ENCODE results near the gene EXOC6B. TPM values are rescaled to one million over a fixed set of nuclear protein-coding genes. Genes with fewer than 3 reads are reported as not detected.
"Not testable (repeated sequence)": the region's sequence is repeated elsewhere in the genome, so short reads cannot be mapped to it uniquely, and the experiment has no call there.

The EXOC6B gene
- total RNA-seq, 1 donor from 2014 or later, result 24.5 TPM

DNA sequence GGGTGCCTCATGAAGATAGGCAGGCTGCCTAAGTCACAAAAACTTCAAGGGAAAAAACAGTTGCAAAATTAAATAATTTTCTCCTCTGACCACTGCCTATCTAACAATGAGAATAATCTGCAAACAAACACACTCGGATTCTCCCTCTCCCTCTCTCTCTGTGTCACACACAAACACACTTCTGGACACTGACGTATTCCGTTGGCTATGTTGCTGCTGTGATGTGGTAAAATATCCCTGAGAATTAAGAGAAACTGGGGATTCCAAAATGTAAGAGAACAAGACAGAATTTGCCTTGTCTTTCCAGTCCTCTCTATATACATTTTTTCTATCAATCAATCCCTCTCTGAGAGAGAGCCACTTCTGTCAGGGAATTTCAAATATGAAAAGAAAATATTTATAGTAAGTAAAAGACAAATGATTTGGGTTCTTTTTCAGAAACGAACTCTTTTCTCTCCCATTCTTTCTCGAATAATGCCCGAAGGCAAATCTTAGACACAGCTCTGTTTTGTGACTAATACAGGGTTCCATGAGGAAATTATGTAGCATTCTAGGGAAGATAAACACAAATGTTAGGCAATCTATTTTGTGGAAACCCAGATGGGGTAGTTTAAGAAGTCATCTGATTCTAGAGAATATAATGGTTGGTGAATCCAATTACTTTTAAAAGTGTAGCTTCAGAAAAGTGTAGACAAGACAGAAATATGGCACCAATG lies 367.9 kb downstream of the EXOC6B start:
- Histone ChIP-seq H3K27me3 (ENCODE audit: control insufficient read depth in 3 of 3, insufficient read depth in 3 of 3, low read length in 3 of 3) (no peaks in the 10 kb centered on the region), H3K36me3 (ENCODE audit: control insufficient read depth in 3 of 3, insufficient read depth in 3 of 3, low read length in 3 of 3) (no peaks in the 10 kb centered on the region), H3K4me1 (ENCODE audit: control insufficient read depth in 3 of 3, insufficient read depth in 3 of 3, low read length in 3 of 3) (no peaks in the 10 kb centered on the region), H3K9me3 (ENCODE audit: control insufficient read depth in 3 of 3, low read length in 3 of 3) (no peaks in the 10 kb centered on the region), H3K27ac (ENCODE audit: low read depth, low read length) (no peak overlapping the region), H3K4me3 (ENCODE audit: low read length in 3 of 3) (no peak overlapping the region), H3K9ac (ENCODE audit: low read depth in 1 of 3, low read length in 3 of 3) (no peak overlapping the region)

- no peaks in the 10 kb centered on the region for H3K27me3 ChIP-seq (ENCODE audit: control insufficient read depth in 3 of 3, insufficient read depth in 3 of 3, low read length in 3 of 3)
- H3K27ac ChIP-seq (ENCODE audit: low read depth, low read length), result no peak overlapping the region
- no peaks in the 10 kb centered on the region for H3K36me3 ChIP-seq (ENCODE audit: control insufficient read depth in 3 of 3, insufficient read depth in 3 of 3, low read length in 3 of 3)
- H3K9ac ChIP-seq (ENCODE audit: low read depth in 1 of 3, low read length in 3 of 3), result no peak overlapping the region
- H3K4me1 ChIP-seq (ENCODE audit: control insufficient read depth in 3 of 3, insufficient read depth in 3 of 3, low read length in 3 of 3), result no peaks in the 10 kb centered on the region
- no peaks in the 10 kb centered on the region for H3K9me3 ChIP-seq (ENCODE audit: control insufficient read depth in 3 of 3, low read length in 3 of 3)
- H3K4me3 ChIP-seq (ENCODE audit: low read length in 3 of 3), result no peak overlapping the region
Measured at GRCh38 chr2:72454189-72454588, 371.6 kb downstream of the EXOC6B start.

GRCh38 chr2:72442270-72442669 lies 383.6 kb downstream of the EXOC6B start:
- Histone ChIP-seq H3K27ac (ENCODE audit: low read depth, low read length) (no peak overlapping the region), H3K27me3 (ENCODE audit: control insufficient read depth in 3 of 3, insufficient read depth in 3 of 3, low read length in 3 of 3) (no peaks in the 10 kb centered on the region), H3K9me3 (ENCODE audit: control insufficient read depth in 3 of 3, low read length in 3 of 3) (no peaks in the 10 kb centered on the region), H3K4me1 (ENCODE audit: control insufficient read depth in 3 of 3, insufficient read depth in 3 of 3, low read length in 3 of 3) (no peaks in the 10 kb centered on the region), H3K36me3 (ENCODE audit: control insufficient read depth in 3 of 3, insufficient read depth in 3 of 3, low read length in 3 of 3) (no peaks in the 10 kb centered on the region), H3K4me3 (ENCODE audit: low read length in 3 of 3) (no peak overlapping the region), H3K9ac (ENCODE audit: low read depth in 1 of 3, low read length in 3 of 3) (no peak overlapping the region)

DNA sequence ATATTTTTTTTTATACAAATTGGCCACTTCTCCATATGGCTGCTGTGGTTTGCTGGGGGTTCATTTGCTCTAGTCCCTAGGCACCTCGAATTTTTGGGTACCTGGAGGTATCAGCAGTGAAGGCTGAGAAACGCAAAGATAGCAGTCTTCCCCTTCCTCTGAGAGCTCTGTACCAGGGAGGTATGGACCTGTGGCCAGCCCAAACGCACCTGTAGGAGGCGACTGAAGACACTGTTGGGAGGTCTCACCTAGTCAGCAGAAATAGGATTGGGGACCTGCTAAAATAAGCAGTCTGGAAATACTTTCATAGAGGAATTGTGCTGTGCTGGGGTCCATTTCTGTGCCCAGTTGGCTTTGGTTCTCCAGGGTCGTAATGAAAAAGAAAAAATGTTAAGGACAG lies 385.9 kb downstream of the EXOC6B start:
- Histone ChIP-seq H3K27ac (ENCODE audit: low read depth, low read length) (no peak overlapping the region), H3K9ac (ENCODE audit: low read depth in 1 of 3, low read length in 3 of 3) (no peak overlapping the region), H3K9me3 (ENCODE audit: control insufficient read depth in 3 of 3, low read length in 3 of 3) (no peaks in the 10 kb centered on the region), H3K4me3 (ENCODE audit: low read length in 3 of 3) (no peak overlapping the region), H3K27me3 (ENCODE audit: control insufficient read depth in 3 of 3, insufficient read depth in 3 of 3, low read length in 3 of 3) (no peaks in the 10 kb centered on the region), H3K4me1 (ENCODE audit: control insufficient read depth in 3 of 3, insufficient read depth in 3 of 3, low read length in 3 of 3) (no peaks in the 10 kb centered on the region), H3K36me3 (ENCODE audit: control insufficient read depth in 3 of 3, insufficient read depth in 3 of 3, low read length in 3 of 3) (no peaks in the 10 kb centered on the region)

- H3K9me3 ChIP-seq (ENCODE audit: control insufficient read depth in 3 of 3, low read length in 3 of 3), result no peaks in the 10 kb centered on the region
- no peaks in the 10 kb centered on the region for H3K4me1 ChIP-seq (ENCODE audit: control insufficient read depth in 3 of 3, insufficient read depth in 3 of 3, low read length in 3 of 3)
- H3K27me3 ChIP-seq (ENCODE audit: control insufficient read depth in 3 of 3, insufficient read depth in 3 of 3, low read length in 3 of 3), result no peaks in the 10 kb centered on the region
Measured at GRCh38 chr2:72438364-72438763, 387.5 kb downstream of the EXOC6B start.

GRCh38 chr2:72431737-72432136 lies 394.1 kb downstream of the EXOC6B start:
- H3K36me3 ChIP-seq (ENCODE audit: control insufficient read depth in 3 of 3, insufficient read depth in 3 of 3, low read length in 3 of 3), result no peaks in the 10 kb centered on the region
- no peaks in the 10 kb centered on the region for H3K27me3 ChIP-seq (ENCODE audit: control insufficient read depth in 3 of 3, insufficient read depth in 3 of 3, low read length in 3 of 3)
- H3K4me3 ChIP-seq (ENCODE audit: low read length in 3 of 3), result no peak overlapping the region
- H3K9ac ChIP-seq (ENCODE audit: low read depth in 1 of 3, low read length in 3 of 3), result no peak overlapping the region
- H3K4me1 ChIP-seq (ENCODE audit: control insufficient read depth in 3 of 3, insufficient read depth in 3 of 3, low read length in 3 of 3), result no peaks in the 10 kb centered on the region
- no peak overlapping the region for H3K27ac ChIP-seq (ENCODE audit: low read depth, low read length)
- H3K9me3 ChIP-seq (ENCODE audit: control insufficient read depth in 3 of 3, low read length in 3 of 3), result no peaks in the 10 kb centered on the region

More at GRCh38 chr2:72438364-72438763, 387.5 kb downstream of the EXOC6B start:
- Histone ChIP-seq H3K27ac (ENCODE audit: low read depth, low read length) (no peak overlapping the region), H3K4me3 (ENCODE audit: low read length in 3 of 3) (no peak overlapping the region), H3K36me3 (ENCODE audit: control insufficient read depth in 3 of 3, insufficient read depth in 3 of 3, low read length in 3 of 3) (no peaks in the 10 kb centered on the region), H3K9ac (ENCODE audit: low read depth in 1 of 3, low read length in 3 of 3) (no peak overlapping the region)

DNA sequence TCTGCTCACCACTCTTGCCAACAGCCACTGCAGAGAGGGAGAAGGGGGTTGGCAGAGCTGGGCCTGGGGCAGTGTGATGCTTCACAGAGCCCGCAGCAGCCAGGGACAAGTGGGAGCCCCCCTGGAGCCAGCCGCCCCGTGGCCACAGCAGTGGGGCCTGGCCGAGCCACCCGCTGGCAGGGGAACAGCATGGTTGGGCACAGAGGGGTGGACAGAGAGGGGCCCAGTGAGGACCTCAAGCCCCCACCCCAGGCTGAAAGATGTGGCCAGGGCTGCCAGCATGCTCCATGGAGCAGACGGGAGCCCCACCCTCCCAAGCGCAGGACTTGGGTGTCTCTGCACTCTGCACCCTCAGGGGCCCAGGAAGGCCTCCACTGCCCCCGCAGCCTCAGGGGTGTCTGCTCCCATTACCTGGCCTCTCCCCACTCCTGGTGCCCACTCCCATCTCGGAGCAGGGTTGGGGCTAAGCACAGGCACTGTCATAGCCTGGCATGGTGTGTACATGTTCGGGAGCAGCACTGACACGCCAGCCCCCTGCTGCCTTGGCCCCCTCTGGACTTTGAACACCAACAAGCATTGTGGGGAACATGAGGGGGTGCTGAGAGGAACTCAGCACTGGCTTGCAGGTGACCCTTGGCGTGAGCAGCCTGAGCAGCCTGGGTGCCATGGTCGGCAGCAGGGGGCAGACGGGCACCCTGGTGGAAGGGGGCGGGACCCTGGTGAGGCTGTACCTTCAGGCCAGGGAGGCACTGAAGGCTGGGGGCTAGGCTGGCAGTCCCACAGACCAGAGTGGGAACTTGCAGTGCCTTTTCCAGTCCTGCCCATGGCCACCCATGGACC lies 398.6 kb downstream of the EXOC6B start:
- H3K9ac ChIP-seq (ENCODE audit: low read depth in 1 of 3, low read length in 3 of 3), result no peak overlapping the region
- H3K36me3 ChIP-seq (ENCODE audit: control insufficient read depth in 3 of 3, insufficient read depth in 3 of 3, low read length in 3 of 3), result no peaks in the 10 kb centered on the region
- H3K27me3 ChIP-seq (ENCODE audit: control insufficient read depth in 3 of 3, insufficient read depth in 3 of 3, low read length in 3 of 3), result no peaks in the 10 kb centered on the region
- H3K4me3 ChIP-seq (ENCODE audit: low read length in 3 of 3), result no peak overlapping the region
- H3K4me1 ChIP-seq (ENCODE audit: control insufficient read depth in 3 of 3, insufficient read depth in 3 of 3, low read length in 3 of 3), result no peaks in the 10 kb centered on the region
- no peak overlapping the region for H3K27ac ChIP-seq (ENCODE audit: low read depth, low read length)
- no peaks in the 10 kb centered on the region for H3K9me3 ChIP-seq (ENCODE audit: control insufficient read depth in 3 of 3, low read length in 3 of 3)

- H3K27ac ChIP-seq (ENCODE audit: low read depth, low read length), result no peak overlapping the region
- no peaks in the 10 kb centered on the region for H3K9me3 ChIP-seq (ENCODE audit: control insufficient read depth in 3 of 3, low read length in 3 of 3)
- H3K4me3 ChIP-seq (ENCODE audit: low read length in 3 of 3), result no peak overlapping the region
- H3K36me3 ChIP-seq (ENCODE audit: control insufficient read depth in 3 of 3, insufficient read depth in 3 of 3, low read length in 3 of 3), result no peaks in the 10 kb centered on the region
- no peaks in the 10 kb centered on the region for H3K4me1 ChIP-seq (ENCODE audit: control insufficient read depth in 3 of 3, insufficient read depth in 3 of 3, low read length in 3 of 3)
- no peaks in the 10 kb centered on the region for H3K27me3 ChIP-seq (ENCODE audit: control insufficient read depth in 3 of 3, insufficient read depth in 3 of 3, low read length in 3 of 3)
- H3K9ac ChIP-seq (ENCODE audit: low read depth in 1 of 3, low read length in 3 of 3), result no peak overlapping the region
Measured at GRCh38 chr2:72425996-72426395, 399.8 kb downstream of the EXOC6B start.

DNA sequence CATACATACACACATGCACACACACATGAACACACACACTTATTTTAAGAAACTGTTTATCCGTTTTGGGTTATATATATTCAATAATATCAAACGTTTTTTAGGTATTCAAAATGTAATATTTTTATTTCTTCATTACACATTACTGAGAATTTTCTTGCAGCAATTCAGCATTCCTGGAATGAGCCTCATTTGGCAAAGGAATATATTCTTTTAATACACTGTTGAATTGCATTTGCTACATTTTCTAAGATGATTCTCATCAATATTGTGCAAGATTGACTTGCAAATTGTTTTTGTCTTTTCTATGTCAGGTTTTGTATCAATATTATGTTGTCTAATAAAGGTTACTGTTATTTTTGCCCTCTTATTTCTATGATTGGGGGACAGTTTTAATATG lies 402.1 kb downstream of the EXOC6B start:
- no peak overlapping the region for H3K9ac ChIP-seq (ENCODE audit: low read depth in 1 of 3, low read length in 3 of 3)
- no peaks in the 10 kb centered on the region for H3K36me3 ChIP-seq (ENCODE audit: control insufficient read depth in 3 of 3, insufficient read depth in 3 of 3, low read length in 3 of 3)
- no peak overlapping the region for H3K27ac ChIP-seq (ENCODE audit: low read depth, low read length)
- no peaks in the 10 kb centered on the region for H3K4me1 ChIP-seq (ENCODE audit: control insufficient read depth in 3 of 3, insufficient read depth in 3 of 3, low read length in 3 of 3)
- H3K4me3 ChIP-seq (ENCODE audit: low read length in 3 of 3), result no peak overlapping the region
- no peaks in the 10 kb centered on the region for H3K9me3 ChIP-seq (ENCODE audit: control insufficient read depth in 3 of 3, low read length in 3 of 3)
- no peaks in the 10 kb centered on the region for H3K27me3 ChIP-seq (ENCODE audit: control insufficient read depth in 3 of 3, insufficient read depth in 3 of 3, low read length in 3 of 3)

- H3K27ac ChIP-seq (ENCODE audit: low read depth, low read length); H3K9me3 ChIP-seq (ENCODE audit: control insufficient read depth in 3 of 3, low read length in 3 of 3); H3K4me3 ChIP-seq (ENCODE audit: low read length in 3 of 3); H3K36me3 ChIP-seq (ENCODE audit: control insufficient read depth in 3 of 3, insufficient read depth in 3 of 3, low read length in 3 of 3); H3K27me3 ChIP-seq (ENCODE audit: control insufficient read depth in 3 of 3, insufficient read depth in 3 of 3, low read length in 3 of 3); H3K4me1 ChIP-seq (ENCODE audit: control insufficient read depth in 3 of 3, insufficient read depth in 3 of 3, low read length in 3 of 3); H3K9ac ChIP-seq (ENCODE audit: low read depth in 1 of 3, low read length in 3 of 3): not testable (repeated sequence)
Measured at GRCh38 chr2:72421771-72422379, 404.0 kb downstream of the EXOC6B start.

Data from skeletal muscle tissue (tissue), 4 donors.